ENCODE measurements around the gene COL28A1.

The COL28A1 gene

DNA sequence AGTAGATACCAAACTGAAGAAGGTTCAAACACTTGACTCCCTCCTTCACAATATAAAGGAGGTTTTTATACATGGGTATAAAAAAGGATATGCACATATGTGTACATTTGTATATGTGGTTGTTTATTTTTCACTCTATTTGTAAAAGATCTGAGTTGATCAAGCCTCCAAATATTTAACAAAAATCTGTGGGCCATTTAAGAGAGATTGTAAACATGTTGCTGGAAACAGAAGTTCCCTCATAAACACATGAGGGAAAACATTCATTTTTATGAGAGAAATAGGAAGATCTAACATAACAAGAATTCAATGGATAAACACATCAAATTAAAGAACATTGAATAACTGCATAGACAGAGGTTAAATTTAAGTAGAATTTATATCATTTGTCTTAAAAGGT is 81.7 kb downstream of the COL28A1 start:
- H3K4me3 ChIP-seq (ENCODE audit: low read depth, low read length) = no peak overlapping the region; the same call in 1 of the 2 replicates
- peak; percentile 69 for DNase-seq (ENCODE audit: low read depth)
- TF ChIP-seq, protein P1, sequence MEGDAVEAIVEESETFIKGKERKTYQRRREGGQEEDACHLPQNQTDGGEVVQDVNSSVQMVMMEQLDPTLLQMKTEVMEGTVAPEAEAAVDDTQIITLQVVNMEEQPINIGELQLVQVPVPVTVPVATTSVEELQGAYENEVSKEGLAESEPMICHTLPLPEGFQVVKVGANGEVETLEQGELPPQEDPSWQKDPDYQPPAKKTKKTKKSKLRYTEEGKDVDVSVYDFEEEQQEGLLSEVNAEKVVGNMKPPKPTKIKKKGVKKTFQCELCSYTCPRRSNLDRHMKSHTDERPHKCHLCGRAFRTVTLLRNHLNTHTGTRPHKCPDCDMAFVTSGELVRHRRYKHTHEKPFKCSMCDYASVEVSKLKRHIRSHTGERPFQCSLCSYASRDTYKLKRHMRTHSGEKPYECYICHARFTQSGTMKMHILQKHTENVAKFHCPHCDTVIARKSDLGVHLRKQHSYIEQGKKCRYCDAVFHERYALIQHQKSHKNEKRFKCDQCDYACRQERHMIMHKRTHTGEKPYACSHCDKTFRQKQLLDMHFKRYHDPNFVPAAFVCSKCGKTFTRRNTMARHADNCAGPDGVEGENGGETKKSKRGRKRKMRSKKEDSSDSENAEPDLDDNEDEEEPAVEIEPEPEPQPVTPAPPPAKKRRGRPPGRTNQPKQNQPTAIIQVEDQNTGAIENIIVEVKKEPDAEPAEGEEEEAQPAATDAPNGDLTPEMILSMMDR (IDR thresholded peaks at IDR 0.05; ENCODE audit: control insufficient read depth, extremely low read depth, insufficient read depth) = no peak

DNA sequence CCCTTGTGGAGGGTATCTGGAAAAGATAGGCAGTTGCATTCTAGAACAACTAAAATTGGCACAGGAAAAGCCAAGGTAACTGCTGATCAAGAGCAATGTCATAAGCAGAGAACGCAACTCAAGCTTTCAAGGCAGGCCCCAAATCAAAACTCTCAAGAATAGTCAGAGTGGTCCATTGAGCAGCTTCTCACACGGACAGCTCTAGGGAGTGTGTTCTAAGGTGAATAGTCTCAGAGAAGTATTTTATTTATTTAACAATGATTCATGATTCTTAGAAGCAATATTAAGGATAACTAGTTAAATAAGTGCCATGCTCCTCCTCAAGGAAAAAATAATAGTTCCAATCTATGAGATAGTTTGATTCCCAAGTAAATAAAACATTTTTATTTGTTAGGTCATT is 83.0 kb downstream of the COL28A1 start:
- no peak for DNase-seq (ENCODE audit: low read depth)
- TF ChIP-seq, protein P1 (IDR thresholded peaks at IDR 0.05; ENCODE audit: control insufficient read depth, extremely low read depth, insufficient read depth) = no peak
- no peak overlapping the region for H3K4me3 ChIP-seq (ENCODE audit: low read depth, low read length)

DNA sequence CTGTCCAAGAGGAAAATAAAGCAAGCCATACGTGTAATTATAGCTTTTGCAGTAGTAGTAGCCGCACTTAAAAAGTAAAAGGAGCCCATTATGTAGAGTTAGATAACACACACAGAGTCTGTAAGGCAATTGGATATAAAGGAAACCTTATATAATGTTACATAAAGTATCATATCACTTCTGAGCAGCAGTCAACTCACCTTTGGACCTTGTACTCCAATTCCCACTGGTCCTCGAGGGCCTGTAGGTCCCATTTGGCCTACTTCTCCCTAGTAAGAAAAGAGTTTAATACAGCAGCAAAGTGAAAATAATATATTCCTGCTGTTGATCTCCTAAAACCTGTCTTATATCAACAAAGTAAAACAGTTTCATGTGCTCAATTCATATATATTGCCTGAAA is 83.6 kb downstream of the COL28A1 start:
- no peak for DNase-seq (ENCODE audit: low read depth)
- H3K4me3 ChIP-seq (ENCODE audit: low read depth, low read length) = no peak overlapping the region
- TF ChIP-seq, protein P1 (IDR thresholded peaks at IDR 0.05; ENCODE audit: control insufficient read depth, extremely low read depth, insufficient read depth) = no peak

DNA sequence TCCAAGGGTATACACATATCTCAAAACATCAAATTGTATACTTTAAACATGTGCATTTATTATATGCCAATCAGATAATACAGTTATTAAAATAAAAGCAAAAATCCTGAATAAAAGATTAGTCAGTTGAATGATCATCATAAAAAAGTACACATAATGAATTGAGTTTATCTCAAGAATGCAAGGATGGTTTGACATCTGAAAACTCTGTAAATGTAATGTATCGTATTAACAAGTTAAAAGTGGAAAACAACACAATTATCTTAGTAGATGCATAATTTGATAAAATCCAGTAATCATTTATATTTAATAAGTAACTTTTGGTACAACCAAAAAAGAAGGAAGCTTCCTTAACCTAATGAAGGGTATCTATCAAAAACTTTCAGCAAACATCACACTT is 86.6 kb downstream of the COL28A1 start:
- TF ChIP-seq, protein P1 (IDR thresholded peaks at IDR 0.05; ENCODE audit: control insufficient read depth, extremely low read depth, insufficient read depth) = no peak
- H3K4me3 ChIP-seq (ENCODE audit: low read depth, low read length) = no peak overlapping the region
- no peak for DNase-seq (ENCODE audit: low read depth)

DNA sequence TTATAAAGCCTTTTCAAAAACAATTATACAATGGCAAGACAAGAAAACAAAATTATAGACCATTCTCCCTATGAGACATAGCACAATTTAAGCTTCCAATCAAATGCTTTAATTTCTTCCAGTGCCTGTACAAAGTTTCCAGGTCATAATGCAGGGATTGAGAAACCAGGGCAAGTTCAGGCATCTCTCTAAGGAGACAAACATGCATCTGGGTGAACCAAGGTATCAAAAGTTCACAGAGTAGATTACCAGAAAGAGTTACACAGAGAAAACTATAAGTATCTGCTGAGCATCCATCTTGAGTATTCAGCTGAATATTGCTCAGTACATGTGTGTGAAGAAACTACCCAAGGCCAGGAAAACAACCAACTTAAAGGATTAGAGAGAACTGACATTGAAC is 89.1 kb downstream of the COL28A1 start:
- no peak overlapping the region for H3K4me3 ChIP-seq (ENCODE audit: low read depth, low read length)
- TF ChIP-seq, protein P1 (IDR thresholded peaks at IDR 0.05; ENCODE audit: control insufficient read depth, extremely low read depth, insufficient read depth) = no peak
- no peak for DNase-seq (ENCODE audit: low read depth)

DNA sequence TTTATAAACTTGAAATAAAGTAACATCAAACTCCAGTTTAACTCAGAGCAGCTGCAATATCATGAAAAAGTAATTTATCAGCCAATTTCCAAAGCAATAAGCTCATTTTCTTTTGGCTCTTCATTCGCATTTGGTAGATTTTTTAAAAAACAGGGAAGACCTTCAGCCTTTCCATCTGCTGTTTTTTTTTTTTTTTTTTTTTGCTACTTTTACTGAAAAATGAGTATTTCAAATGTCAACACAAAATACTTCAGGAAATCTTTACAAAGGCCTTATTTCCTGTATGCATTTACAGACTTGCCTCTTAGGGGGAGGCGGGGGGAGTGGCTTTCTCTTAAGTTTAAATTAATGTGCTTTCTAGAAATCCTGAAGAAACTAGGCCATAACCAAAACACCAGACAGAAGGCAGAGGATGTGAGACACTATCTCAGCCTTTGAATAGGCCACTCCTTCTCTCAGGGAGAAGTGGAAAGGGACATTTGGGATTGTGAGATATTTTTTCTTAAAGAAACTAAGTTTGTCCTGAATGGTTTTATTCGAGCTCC is 91.8 kb downstream of the COL28A1 start:
- DNase-seq (ENCODE audit: low read depth) = no peak
- TF ChIP-seq, protein P1 (IDR thresholded peaks at IDR 0.05; ENCODE audit: control insufficient read depth, extremely low read depth, insufficient read depth) = no peak
- no peak overlapping the region for H3K4me3 ChIP-seq (ENCODE audit: low read depth, low read length)

DNA sequence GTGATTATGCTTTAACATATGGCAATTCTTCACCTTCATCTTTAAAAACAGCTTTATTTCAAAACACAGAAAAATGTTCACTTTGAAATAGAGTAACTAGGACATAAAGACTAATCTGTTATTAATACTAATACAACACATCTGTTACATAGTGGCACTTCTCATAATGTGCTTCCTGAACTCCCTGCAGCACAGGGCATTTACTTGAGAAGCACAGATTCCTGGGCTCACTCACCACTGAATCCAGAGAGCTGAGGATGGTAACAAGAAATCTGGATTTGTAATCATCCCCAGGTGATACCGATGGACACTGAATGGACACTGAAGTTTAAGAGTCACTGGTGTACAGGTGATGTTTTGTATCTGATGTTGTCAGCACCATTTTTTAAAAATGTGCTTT is 96.1 kb downstream of the COL28A1 start:
- TF ChIP-seq, protein P1 (IDR thresholded peaks at IDR 0.05; ENCODE audit: control insufficient read depth, extremely low read depth, insufficient read depth) = no peak
- DNase-seq (ENCODE audit: low read depth) = no peak
- H3K4me3 ChIP-seq (ENCODE audit: low read depth, low read length) = no peak overlapping the region

Measured in LNCaP clone FGC (cell line).